NCI-H510A treated with DMSO at 0.1 percent for 48 hours (cell line): ENCODE measurements around the gene NKD2.
"Not testable (repeated sequence)": the region's sequence is repeated elsewhere in the genome, so short reads cannot be mapped to it uniquely, and the experiment has no call there.

Source experiments
- DNase-seq: peaks from one replicate; lab custom pipeline; 2025; lab: John Stamatoyannopoulos, UW

NKD2 gene

GRCh38 chr5:1013238-1013947 lies 4.8 kb downstream of the NKD2 start:
- no peak for DNase-seq

GRCh38 chr5:1013948-1014301 lies 5.3 kb downstream of the NKD2 start:
- no peak for DNase-seq

GRCh38 chr5:1014346-1014745 lies 5.7 kb downstream of the NKD2 start:
- DNase-seq = no peak

- no peak for DNase-seq
These were observed 6.2 kb downstream of the NKD2 start for GRCh38 chr5:1014781-1015221.

GRCh38 chr5:1015507-1015906 lies 6.9 kb downstream of the NKD2 start:
- DNase-seq = no peak

- DNase-seq = no peak
These were observed 7.4 kb downstream of the NKD2 start for GRCh38 chr5:1016036-1016435.

GRCh38 chr5:1016476-1016875 lies 7.9 kb downstream of the NKD2 start:
- DNase-seq = no peak

GRCh38 chr5:1017056-1017455 lies 8.5 kb downstream of the NKD2 start:
- no peak for DNase-seq

- DNase-seq = no peak
These were observed 9.3 kb downstream of the NKD2 start for GRCh38 chr5:1017691-1018455.

GRCh38 chr5:1018596-1018995 lies 10.0 kb downstream of the NKD2 start:
- no peak for DNase-seq

- DNase-seq = no peak
These were observed 10.7 kb downstream of the NKD2 start for GRCh38 chr5:1019001-1019905.

GRCh38 chr5:1020452-1020961 lies 11.9 kb downstream of the NKD2 start:
- no peak for DNase-seq

- no peak for DNase-seq
These were observed 12.8 kb downstream of the NKD2 start for GRCh38 chr5:1021136-1021968.

- DNase-seq = not testable (repeated sequence)
These were observed 13.4 kb downstream of the NKD2 start for GRCh38 chr5:1021969-1022336.

GRCh38 chr5:1026700-1027621 lies 18.4 kb downstream of the NKD2 start:
- no peak for DNase-seq

- no peak for DNase-seq
These were observed 19.2 kb downstream of the NKD2 start for GRCh38 chr5:1027631-1028441.

- no peak for DNase-seq
These were observed 20.1 kb downstream of the NKD2 start for GRCh38 chr5:1028481-1029281.

GRCh38 chr5:1029282-1029944 lies 20.8 kb downstream of the NKD2 start:
- DNase-seq = no peak
